H9 (cell line): ENCODE results near the gene TCF7L1. TPM values are rescaled to one million over a fixed set of nuclear protein-coding genes. Genes with fewer than 3 reads are reported as not detected.
A peak's percentile ranks its signal among the peaks of the same experiment; 100 is the strongest.

Experiments used
- DNase-seq: peaks from one replicate; pipeline ENCODE4 v3.0.0-alpha.2; 2017
- H2AFZ ChIP-seq: one replicate; pipeline ENCODE4 v1.6.1; 2013; ENCODE audit warnings: mild to moderate bottlenecking, low read length, control low read depth, moderate library complexity
- H2AK5ac ChIP-seq: 2 replicates; pipeline ENCODE4 v1.6.1; 2013; ENCODE audit warnings: low read length, control low read depth, mixed read lengths; ENCODE audit not compliant: insufficient read length
- H2BK120ac ChIP-seq: one replicate; pipeline ENCODE4 v1.6.1; 2013; ENCODE audit warnings: low read depth, mild to moderate bottlenecking, low read length, control low read depth, inconsistent platforms; ENCODE audit not compliant: poor library complexity, severe bottlenecking
- H2BK12ac ChIP-seq: 2 replicates; pipeline ENCODE4 v1.6.1; 2013; ENCODE audit warnings: low read length, control low read depth, mixed read lengths, low read depth; ENCODE audit not compliant: insufficient read length
- H2BK15ac ChIP-seq: 2 replicates; pipeline ENCODE4 v1.6.1; 2013; ENCODE audit warnings: low read depth, low read length, control low read depth
- H2BK20ac ChIP-seq: one replicate; pipeline ENCODE4 v1.6.1; 2013; ENCODE audit warnings: low read depth, mild to moderate bottlenecking, low read length, control low read depth, inconsistent platforms; ENCODE audit not compliant: poor library complexity, severe bottlenecking
- H2BK5ac ChIP-seq: 2 replicates; pipeline ENCODE4 v1.6.1; 2013; ENCODE audit warnings: low read length, control low read depth, mixed read lengths; ENCODE audit not compliant: insufficient read length
- H3K14ac ChIP-seq: 2 replicates; pipeline ENCODE4 v1.6.1; 2013; ENCODE audit warnings: low read length, control low read depth; ENCODE audit not compliant: insufficient read depth
- H3K18ac ChIP-seq: 2 replicates; pipeline ENCODE4 v1.6.1; 2013; ENCODE audit warnings: low read depth, mild to moderate bottlenecking, mixed read lengths, low read length, control low read depth; ENCODE audit not compliant: insufficient read length
- H3K23ac ChIP-seq: 2 replicates; pipeline ENCODE4 v1.6.1; 2013; ENCODE audit warnings: low read length, control low read depth, mixed read lengths, low read depth; ENCODE audit not compliant: insufficient read length
- H3K23me2 ChIP-seq: 2 replicates; pipeline ENCODE4 v1.6.1; 2013; ENCODE audit warnings: low read depth, mild to moderate bottlenecking, mixed read lengths, low read length, control low read depth; ENCODE audit not compliant: insufficient read length, poor library complexity, severe bottlenecking
- H3K27ac ChIP-seq: 2 replicates; pipeline ENCODE4 v1.5.1; 2013; ENCODE audit warnings: low read length, control low read depth, mixed read lengths, low read depth; ENCODE audit not compliant: insufficient read length
- H3K27me3 ChIP-seq: 2 replicates; pipeline ENCODE4 v1.6.1; 2013; ENCODE audit warnings: low read length, control low read depth, inconsistent platforms; ENCODE audit not compliant: insufficient read depth
- H3K4ac ChIP-seq: 2 replicates; pipeline ENCODE4 v1.6.1; 2013; ENCODE audit warnings: low read depth, mild to moderate bottlenecking, control low read depth, inconsistent platforms, low read length, moderate library complexity
- H3K4me1 ChIP-seq: 2 replicates; pipeline ENCODE4 v1.6.1; 2013; ENCODE audit warnings: low read length, control low read depth, inconsistent platforms; ENCODE audit not compliant: insufficient read depth
- H3K4me2 ChIP-seq: 2 replicates; pipeline ENCODE4 v1.6.1; 2013; ENCODE audit warnings: low read length, control low read depth, mixed read lengths; ENCODE audit not compliant: insufficient read length, insufficient read depth
- H3K56ac ChIP-seq: 2 replicates; pipeline ENCODE4 v1.6.1; 2013; ENCODE audit warnings: low read depth, mild to moderate bottlenecking, mixed read lengths, low read length, control low read depth; ENCODE audit not compliant: insufficient read length
- H3K79me1 ChIP-seq: 2 replicates; pipeline ENCODE4 v1.6.1; 2013; ENCODE audit warnings: low read depth, mild to moderate bottlenecking, moderate library complexity, low read length, control low read depth, inconsistent platforms; ENCODE audit not compliant: insufficient read depth, poor library complexity, severe bottlenecking
- H3K79me2 ChIP-seq: 2 replicates; pipeline ENCODE4 v1.6.1; 2013; ENCODE audit warnings: low read length, control low read depth, inconsistent platforms; ENCODE audit not compliant: insufficient read depth
- H3K9ac ChIP-seq: 2 replicates; pipeline ENCODE4 v1.6.1; 2013; ENCODE audit warnings: low read length, control low read depth, mixed read lengths; ENCODE audit not compliant: insufficient read length; ENCODE audit errors: extremely low read depth
- H3K9me3 ChIP-seq: one replicate; pipeline ENCODE4 v1.6.1; 2013; ENCODE audit warnings: low read depth, low read length, inconsistent platforms; ENCODE audit not compliant: control insufficient read depth
- H3T11ph ChIP-seq: one replicate; pipeline ENCODE4 v1.6.1; 2013; ENCODE audit warnings: mild to moderate bottlenecking, low read length, control low read depth, inconsistent platforms
- H4K20me1 ChIP-seq: one replicate; pipeline ENCODE4 v1.6.1; 2013; ENCODE audit not compliant: control insufficient read depth, insufficient read length, insufficient read depth
- H4K5ac ChIP-seq: 2 replicates; pipeline ENCODE4 v1.6.1; 2013; ENCODE audit warnings: low read depth, mild to moderate bottlenecking, mixed read lengths, low read length, control low read depth; ENCODE audit not compliant: insufficient read length
- H4K8ac ChIP-seq: replicated peaks from 2 replicates; pipeline ENCODE4 v1.6.1; 2013; ENCODE audit warnings: low read length, control low read depth, mixed read lengths, low read depth; ENCODE audit not compliant: insufficient read length
- H4K91ac ChIP-seq: 2 replicates; pipeline ENCODE4 v1.6.1; 2013; ENCODE audit warnings: low read depth, mild to moderate bottlenecking, moderate library complexity, mixed read lengths, low read length, control low read depth; ENCODE audit not compliant: insufficient read length
- H3K27ac Mint-ChIP-seq, 3 experiments: 2 replicates in 2 of 3; 3 replicates in 1 of 3; pipeline ENCODE4 v1.8.0; 2020 to 2021; ENCODE audit warnings: mixed read lengths in 3 of 3, mild to moderate bottlenecking in 1 of 3, moderate library complexity in 1 of 3
- H3K27me3 Mint-ChIP-seq: 2 replicates; pipeline ENCODE4 v1.8.0; 2021; ENCODE audit warnings: low read depth, mild to moderate bottlenecking, moderate library complexity, mixed read lengths
- H3K36me3 Mint-ChIP-seq, 3 experiments: 2 replicates in 2 of 3; 3 replicates in 1 of 3; pipeline ENCODE4 v1.8.0; 2020 to 2021; ENCODE audit warnings: low read depth in 3 of 3, mixed read lengths in 3 of 3; ENCODE audit not compliant: insufficient read depth in 1 of 3
- H3K4me1 Mint-ChIP-seq, 2 experiments: 2 replicates each; pipeline ENCODE4 v1.8.0; 2020; ENCODE audit warnings: mixed read lengths in 2 of 2
- H3K4me3 Mint-ChIP-seq, 2 experiments: 2 replicates in 1 of 2; 3 replicates in 1 of 2; pipeline ENCODE4 v1.8.0; 2020 to 2021; ENCODE audit warnings: mild to moderate bottlenecking in 2 of 2, mixed read lengths in 2 of 2, moderate library complexity in 1 of 2
- H3K9me3 Mint-ChIP-seq, 2 experiments: 2 replicates in 1 of 2; 3 replicates in 1 of 2; pipeline ENCODE4 v1.8.0; 2020; ENCODE audit warnings: mild to moderate bottlenecking in 2 of 2, mixed read lengths in 2 of 2, moderate library complexity in 1 of 2
- CTCF ChIP-seq: fragments of 200-600 bp; sonication (generic); conservative IDR thresholded peaks from 3 replicates; pipeline ENCODE4 v1.8.0; 2021; ENCODE audit warnings: antibody characterized with exemption, mild to moderate bottlenecking
- WGBS: extraction: QIAGEN DNeasy Blood & Tissue Kit; methylation state at CpG from one replicate; pipeline ENCODE4 v1.1.7; 2013; ENCODE audit warnings: missing lambda C conversion rate, low lambda C conversion rate, mixed read lengths; ENCODE audit not compliant: insufficient read length; ENCODE audit errors: extremely low coverage; 5-methylcytosine and 5-hydroxymethylcytosine counted together
- total RNA-seq: library from RNA; stranded (reverse); gene quantifications from 2 replicates; pipeline ENCODE4 v1.2.1, GENCODE V29; 2021

TCF7L1 gene
- total RNA-seq, 1 experiment from 2014 or later, result 112 TPM

GRCh38 chr2:85167479-85167878 is 34.3 kb downstream of the TCF7L1 start:
- H3K4me2 ChIP-seq, result no peak overlapping the region
- H4K91ac ChIP-seq, result no peak overlapping the region
- H2BK20ac ChIP-seq, result no peak overlapping the region
- H3K9ac ChIP-seq, result no peak overlapping the region
- H3K23me2 ChIP-seq, result no peaks in the 10 kb centered on the region
- no peaks in the 10 kb centered on the region for H3K9me3 Mint-ChIP-seq
- H3T11ph ChIP-seq, result no peak overlapping the region
- H2AFZ ChIP-seq, result no peak overlapping the region
- H3K27ac ChIP-seq, result no peak overlapping the region
- H2BK15ac ChIP-seq, result no peak overlapping the region
- no peak for DNase-seq
- H3K36me3 Mint-ChIP-seq, result peaks cover 7 to 23% (median 15%) of the 10 kb centered on the region in 3 experiments; a peak in 6 of 7 replicates
- peaks cover 46% of the 10 kb centered on the region for H3K79me2 ChIP-seq
- H3K4me3 Mint-ChIP-seq, result no peak overlapping the region
- peaks cover 66 to 67% of the 10 kb centered on the region in 2 experiments for H3K4me1 Mint-ChIP-seq
- no peak overlapping the region for H3K56ac ChIP-seq
- no CpG with 5 or more reads among the region's 10 CpGs for whole genome bisulfite sequencing
- H2AK5ac ChIP-seq, result no peak overlapping the region
- no peak overlapping the region for H4K8ac ChIP-seq
- H3K27me3 ChIP-seq, result no peaks in the 10 kb centered on the region
- H2BK120ac ChIP-seq, result no peak overlapping the region
- no peak overlapping the region for H2BK5ac ChIP-seq
- H3K18ac ChIP-seq, result no peak overlapping the region
- H3K9me3 ChIP-seq, result no peaks in the 10 kb centered on the region
- H3K14ac ChIP-seq, result no peak overlapping the region
- no peak overlapping the region for H4K5ac ChIP-seq
- H3K4me1 ChIP-seq, result peaks cover 11% of the 10 kb centered on the region
- no peak overlapping the region for H3K4ac ChIP-seq
- H2BK12ac ChIP-seq, result no peak overlapping the region
- no peak for TF ChIP-seq CTCF
- no peaks in the 10 kb centered on the region for H3K27me3 Mint-ChIP-seq
- peaks cover 19% of the 10 kb centered on the region for H3K79me1 ChIP-seq
- H3K27ac Mint-ChIP-seq, result peak overlapping the region in 1 of 3 experiments; percentile 4; a peak in 2 of 7 replicates
- no peaks in the 10 kb centered on the region for H4K20me1 ChIP-seq
- no peak overlapping the region for H3K23ac ChIP-seq
